Right lobe of liver (tissue), 4 donors: Measurements from ENCODE around the gene CBLN1.

ENCODE experiments used
- POLR2A ChIP-seq: fragments of 450-650 bp; IDR thresholded peaks from one replicate; pipeline ENCODE4 v1.6.1; 2017; ENCODE audit warnings: antibody characterized with exemption, mild to moderate bottlenecking
- TF ChIP-seq, protein P1 (sequence below), 4 donors: fragments of 200-600 bp in 3 of 4; fragments of 450-650 bp in 1 of 4; IDR thresholded peaks; one replicate each; pipeline versions ENCODE4 v1.5.1 to v1.8.0; 2016 to 2022; ENCODE audit warnings: antibody characterized with exemption in 4 of 4, mild to moderate bottlenecking in 2 of 4
- donor health status: DM: no; HTN: no; CAD: no.
- donor health status: DM: no; HTN: no; CAD: no.
- donor health status: DM: no; HTN: yes; CAD: no.

DNA sequence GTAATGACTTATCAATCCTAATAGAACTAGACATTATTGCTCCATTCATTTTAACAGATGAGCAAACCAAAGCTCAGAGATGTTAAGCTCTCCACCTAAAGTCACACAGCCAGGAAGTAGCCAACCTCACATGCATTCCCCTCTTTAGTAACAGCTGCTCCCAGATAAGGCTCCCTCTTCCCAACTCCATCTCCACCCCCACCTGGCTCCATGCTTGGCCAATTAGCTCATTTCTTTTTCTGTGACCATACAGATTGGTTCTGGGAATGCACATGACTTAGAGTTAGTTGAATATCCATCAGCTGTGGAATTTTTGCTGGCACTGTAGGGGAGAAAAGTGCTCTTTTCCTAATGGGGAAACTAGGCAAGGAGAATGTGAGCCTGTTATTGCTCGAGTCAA lies 13.0 kb downstream of the CBLN1 start:
- TF ChIP-seq, protein P1, sequence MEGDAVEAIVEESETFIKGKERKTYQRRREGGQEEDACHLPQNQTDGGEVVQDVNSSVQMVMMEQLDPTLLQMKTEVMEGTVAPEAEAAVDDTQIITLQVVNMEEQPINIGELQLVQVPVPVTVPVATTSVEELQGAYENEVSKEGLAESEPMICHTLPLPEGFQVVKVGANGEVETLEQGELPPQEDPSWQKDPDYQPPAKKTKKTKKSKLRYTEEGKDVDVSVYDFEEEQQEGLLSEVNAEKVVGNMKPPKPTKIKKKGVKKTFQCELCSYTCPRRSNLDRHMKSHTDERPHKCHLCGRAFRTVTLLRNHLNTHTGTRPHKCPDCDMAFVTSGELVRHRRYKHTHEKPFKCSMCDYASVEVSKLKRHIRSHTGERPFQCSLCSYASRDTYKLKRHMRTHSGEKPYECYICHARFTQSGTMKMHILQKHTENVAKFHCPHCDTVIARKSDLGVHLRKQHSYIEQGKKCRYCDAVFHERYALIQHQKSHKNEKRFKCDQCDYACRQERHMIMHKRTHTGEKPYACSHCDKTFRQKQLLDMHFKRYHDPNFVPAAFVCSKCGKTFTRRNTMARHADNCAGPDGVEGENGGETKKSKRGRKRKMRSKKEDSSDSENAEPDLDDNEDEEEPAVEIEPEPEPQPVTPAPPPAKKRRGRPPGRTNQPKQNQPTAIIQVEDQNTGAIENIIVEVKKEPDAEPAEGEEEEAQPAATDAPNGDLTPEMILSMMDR (IDR thresholded peaks at IDR 0.05), result no peak
- TF ChIP-seq POLR2A, result no peak
